Measurements from ENCODE around the gene BAIAP2.

Gene BAIAP2

GRCh38 chr17:81115219-81115618 is 80.3 kb downstream of the BAIAP2 start:
- DNase-seq = no peak

GRCh38 chr17:81115749-81116464 is 81.0 kb downstream of the BAIAP2 start:
- DNase-seq = no peak

GRCh38 chr17:81116704-81117103 is 81.8 kb downstream of the BAIAP2 start:
- DNase-seq = no peak

- DNase-seq = no peak
Measured at GRCh38 chr17:81117672-81118198, 82.8 kb downstream of the BAIAP2 start.

GRCh38 chr17:81118308-81119221 is 83.6 kb downstream of the BAIAP2 start:
- no peak for DNase-seq

- DNase-seq = peak; percentile 87
Measured at GRCh38 chr17:81119223-81120148, 84.5 kb downstream of the BAIAP2 start.

GRCh38 chr17:81120149-81120484 is 85.2 kb downstream of the BAIAP2 start:
- DNase-seq = no peak

- no peak for DNase-seq
Measured at GRCh38 chr17:81120695-81121621, 86.0 kb downstream of the BAIAP2 start.

- DNase-seq = no peak
Measured at GRCh38 chr17:81121841-81122733, 87.1 kb downstream of the BAIAP2 start.

GRCh38 chr17:81123052-81124048 is 88.4 kb downstream of the BAIAP2 start:
- DNase-seq = no peak

- no peak for DNase-seq
Measured at GRCh38 chr17:81124377-81124776, 89.4 kb downstream of the BAIAP2 start.

- no peak for DNase-seq
Measured at GRCh38 chr17:81125573-81126081, 90.7 kb downstream of the BAIAP2 start.

GRCh38 chr17:81126281-81127132 is 91.6 kb downstream of the BAIAP2 start:
- DNase-seq = no peak

GRCh38 chr17:81127133-81127455 is 92.1 kb downstream of the BAIAP2 start:
- no peak for DNase-seq

GRCh38 chr17:81127526-81128177 is 92.7 kb downstream of the BAIAP2 start:
- no peak for DNase-seq

GRCh38 chr17:81128338-81128737 is 93.4 kb downstream of the BAIAP2 start:
- no peak for DNase-seq

- DNase-seq = no peak
Measured at GRCh38 chr17:81128774-81129173, 93.8 kb downstream of the BAIAP2 start.

GRCh38 chr17:81129289-81129688 is 94.3 kb downstream of the BAIAP2 start:
- DNase-seq = no peak

Measured in fibroblast of skin of right quadriceps (primary cell).